Mesenchymal stem cell (in vitro differentiated cells and primary cell): ENCODE data around the gene ERC2.

ENCODE experiments used
- DNase-seq: peaks from one replicate; pipeline ENCODE4 v3.0.0-alpha.2; 2013
- H2AFZ ChIP-seq: one replicate; pipeline ENCODE4 v1.6.1; 2013; ENCODE audit warnings: low read depth, mild to moderate bottlenecking, control low read depth, inconsistent platforms, low read length, moderate library complexity
- H2AK5ac ChIP-seq: 2 replicates; pipeline ENCODE4 v1.6.1; 2013; ENCODE audit warnings: low read length, moderate library complexity, mild to moderate bottlenecking, inconsistent platforms; ENCODE audit not compliant: severe bottlenecking
- H2BK120ac ChIP-seq: one replicate; pipeline ENCODE4 v1.6.1; 2013; ENCODE audit warnings: low read depth, mild to moderate bottlenecking, inconsistent platforms, low read length, moderate library complexity
- H2BK12ac ChIP-seq, 2 experiments: one replicate each; pipeline ENCODE4 v1.6.1; 2013; ENCODE audit warnings: inconsistent platforms in 2 of 2, low read length in 2 of 2, mild to moderate bottlenecking in 2 of 2, moderate library complexity in 2 of 2, control low read depth in 1 of 2
- H2BK15ac ChIP-seq: one replicate; pipeline ENCODE4 v1.6.1; 2013; ENCODE audit warnings: mild to moderate bottlenecking, low read depth, inconsistent platforms; ENCODE audit not compliant: poor library complexity, severe bottlenecking
- H2BK5ac ChIP-seq: 2 replicates; pipeline ENCODE4 v1.6.1; 2013; ENCODE audit warnings: low read depth, mild to moderate bottlenecking, low read length, control low read depth, inconsistent platforms; ENCODE audit not compliant: poor library complexity, severe bottlenecking
- H3K14ac ChIP-seq, 2 experiments: one replicate each; pipeline ENCODE4 v1.6.1; 2013; ENCODE audit warnings: inconsistent platforms in 2 of 2, low read length in 2 of 2, control low read depth in 1 of 2, mild to moderate bottlenecking in 1 of 2, moderate library complexity in 1 of 2
- H3K18ac ChIP-seq, 2 experiments: one replicate each; pipeline ENCODE4 v1.6.1; 2013; ENCODE audit warnings: inconsistent platforms in 2 of 2, low read length in 2 of 2, control low read depth in 1 of 2, low read depth in 1 of 2, mild to moderate bottlenecking in 1 of 2
- H3K23ac ChIP-seq, 2 experiments: one replicate each; pipeline ENCODE4 v1.6.1; 2013; ENCODE audit warnings: inconsistent platforms in 2 of 2, low read length in 2 of 2, mild to moderate bottlenecking in 2 of 2, moderate library complexity in 2 of 2, control low read depth in 1 of 2
- H3K27ac ChIP-seq: 2 replicates; pipeline ENCODE4 v1.5.1; 2013; ENCODE audit warnings: mild to moderate bottlenecking, moderate library complexity, low read length, control low read depth, inconsistent platforms; ENCODE audit not compliant: poor library complexity, severe bottlenecking
- H3K27me3 ChIP-seq, 2 experiments: 2 replicates each; pipeline versions ENCODE4 v1.6.1 to v1.7.0; 2013; ENCODE audit warnings: low read length in 2 of 2, mild to moderate bottlenecking in 2 of 2, moderate library complexity in 2 of 2, control low read depth in 1 of 2, inconsistent platforms in 1 of 2; ENCODE audit not compliant: control insufficient read depth in 1 of 2, insufficient read depth in 1 of 2
- H3K36me3 ChIP-seq, 2 experiments: 2 replicates each; pipeline versions ENCODE4 v1.6.1 to v1.7.0; 2013; ENCODE audit warnings: low read length in 2 of 2, control low read depth in 1 of 2, inconsistent platforms in 1 of 2, low read depth in 1 of 2, mild to moderate bottlenecking in 1 of 2; ENCODE audit not compliant: insufficient read depth in 2 of 2, control insufficient read depth in 1 of 2
- H3K4ac ChIP-seq, 2 experiments: one replicate each; pipeline ENCODE4 v1.6.1; 2013; ENCODE audit warnings: inconsistent platforms in 2 of 2, low read length in 2 of 2, mild to moderate bottlenecking in 2 of 2, moderate library complexity in 2 of 2, control low read depth in 1 of 2, low read depth in 1 of 2
- H3K4me1 ChIP-seq: 2 replicates; pipeline ENCODE4 v1.6.1; 2013; ENCODE audit warnings: low read depth, low read length, control low read depth; ENCODE audit not compliant: control insufficient read depth, insufficient read depth
- H3K4me2 ChIP-seq: 2 replicates; pipeline ENCODE4 v1.6.1; 2013; ENCODE audit warnings: low read length, mild to moderate bottlenecking, inconsistent platforms; ENCODE audit not compliant: poor library complexity, severe bottlenecking
- H3K4me3 ChIP-seq, 2 experiments: 2 replicates each; pipeline versions ENCODE4 v1.5.1 to v1.7.0; 2013; ENCODE audit warnings: low read length in 2 of 2, mild to moderate bottlenecking in 2 of 2, control low read depth in 1 of 2, low read depth in 1 of 2; ENCODE audit not compliant: insufficient read depth in 1 of 2
- H3K79me1 ChIP-seq: replicated peaks from 2 replicates; pipeline ENCODE4 v1.6.1; 2013; ENCODE audit warnings: mild to moderate bottlenecking, control low read depth, low read length, inconsistent platforms; ENCODE audit not compliant: poor library complexity, severe bottlenecking
- H3K9ac ChIP-seq: 2 replicates; pipeline ENCODE4 v1.7.0; 2013; ENCODE audit warnings: mild to moderate bottlenecking, low read length, moderate library complexity
- H3K9me3 ChIP-seq: 2 replicates; pipeline ENCODE4 v1.7.0; 2013; ENCODE audit warnings: mild to moderate bottlenecking, low read length; ENCODE audit not compliant: control insufficient read depth
- H4K8ac ChIP-seq: one replicate; pipeline ENCODE4 v1.6.1; 2013; ENCODE audit warnings: inconsistent platforms, mild to moderate bottlenecking, low read length, moderate library complexity
- H4K91ac ChIP-seq: one replicate; pipeline ENCODE4 v1.6.1; 2013; ENCODE audit warnings: mild to moderate bottlenecking, low read length, inconsistent platforms
- WGBS: methylation state at CpG from one replicate; pipeline ENCODE4 v1.1.7; 2013; ENCODE audit warnings: mixed read lengths; 5-methylcytosine and 5-hydroxymethylcytosine counted together

Gene ERC2

GRCh38 chr3:55860049-55860721 is 608.1 kb downstream of the ERC2 start:
- Histone ChIP-seq H3K4ac (peak overlapping the region in 1 of 2 experiments; percentile 51), H2AFZ (no peak overlapping the region), H3K4me3 (no peak overlapping the region), H3K14ac (no peak overlapping the region), H4K8ac (no peak overlapping the region), H3K79me1 (no peaks in the 10 kb centered on the region), H3K9me3 (no peaks in the 10 kb centered on the region), H4K91ac (no peak overlapping the region), H3K4me1 (no peaks in the 10 kb centered on the region), H2BK12ac (peak overlapping the region in 1 of 2 experiments; percentile 31), H3K27ac (no peak overlapping the region), H2BK15ac (no peak overlapping the region), H3K27me3 (no peaks in the 10 kb centered on the region), H2AK5ac (no peak overlapping the region), H3K18ac (peak overlapping the region in 1 of 2 experiments; percentile 57), H3K4me2 (no peak overlapping the region), H3K9ac (no peak overlapping the region), H3K23ac (no peak overlapping the region), H3K36me3 (no peaks in the 10 kb centered on the region), H2BK120ac (peak overlapping the region; percentile 4), H2BK5ac (no peak overlapping the region)
- DNase-seq = no peak
- 76% methylated on average over 8 of the region's 11 CpGs for WGBS

GRCh38 chr3:55859305-55859704 is 609.0 kb downstream of the ERC2 start:
- H3K14ac ChIP-seq = peak overlapping the region in 1 of 2 experiments; percentile 30
- no peak overlapping the region for H3K27ac ChIP-seq
- no peaks in the 10 kb centered on the region for H3K9me3 ChIP-seq
- no peak overlapping the region for H2BK15ac ChIP-seq
- no peak overlapping the region for H2BK5ac ChIP-seq
- no peak overlapping the region for H3K4me2 ChIP-seq
- peak overlapping the region; percentile 32 to 49 for H2BK12ac ChIP-seq
- H3K4ac ChIP-seq = peak overlapping the region; percentile 83 to 85
- no peak overlapping the region for H3K9ac ChIP-seq
- peak overlapping the region; percentile 91 for H4K8ac ChIP-seq
- H4K91ac ChIP-seq = peak overlapping the region; percentile 89
- no peak for DNase-seq
- H3K79me1 ChIP-seq = no peaks in the 10 kb centered on the region
- H3K18ac ChIP-seq = peak overlapping the region; percentile 75 to 98
- H3K27me3 ChIP-seq = no peaks in the 10 kb centered on the region
- H2AFZ ChIP-seq = no peak overlapping the region
- H2AK5ac ChIP-seq = no peak overlapping the region
- H2BK120ac ChIP-seq = peak overlapping the region; percentile 76
- no peak overlapping the region for H3K4me3 ChIP-seq
- WGBS = 69% methylated on average over 2 of the region's 2 CpGs
- peak overlapping the region in 1 of 2 experiments; percentile 68 for H3K23ac ChIP-seq
- H3K4me1 ChIP-seq = no peaks in the 10 kb centered on the region
- no peaks in the 10 kb centered on the region for H3K36me3 ChIP-seq

GRCh38 chr3:55858727-55859126 is 609.5 kb downstream of the ERC2 start:
- Histone ChIP-seq H3K23ac (no peak overlapping the region), H3K36me3 (no peaks in the 10 kb centered on the region), H2AFZ (no peak overlapping the region), H3K4ac (peak overlapping the region; percentile 16 to 85), H3K18ac (peak overlapping the region; percentile 15 to 98), H3K27ac (no peak overlapping the region), H2BK5ac (no peak overlapping the region), H2BK120ac (peak overlapping the region; percentile 77), H4K8ac (peak overlapping the region; percentile 74), H2BK15ac (peak overlapping the region; percentile 44), H3K14ac (no peak overlapping the region), H3K4me3 (no peak overlapping the region), H2AK5ac (no peak overlapping the region), H3K4me2 (no peak overlapping the region), H3K9me3 (no peaks in the 10 kb centered on the region), H3K27me3 (no peaks in the 10 kb centered on the region), H3K4me1 (no peaks in the 10 kb centered on the region), H3K79me1 (no peaks in the 10 kb centered on the region), H4K91ac (peak overlapping the region; percentile 89), H2BK12ac (peak overlapping the region; percentile 32 to 91), H3K9ac (no peak overlapping the region)
- whole genome bisulfite sequencing = 98% methylated on average over 4 of the region's 4 CpGs
- no peak for DNase-seq

- Histone ChIP-seq H3K36me3 (no peaks in the 10 kb centered on the region), H3K4me3 (no peak overlapping the region), H2BK5ac (no peak overlapping the region), H4K91ac (no peak overlapping the region), H3K9me3 (no peaks in the 10 kb centered on the region), H3K4ac (peak overlapping the region in 1 of 2 experiments; percentile 5), H3K27ac (no peak overlapping the region), H3K4me2 (no peak overlapping the region), H2AFZ (no peak overlapping the region), H2AK5ac (no peak overlapping the region), H2BK120ac (no peak overlapping the region), H3K14ac (no peak overlapping the region), H2BK15ac (no peak overlapping the region), H3K23ac (no peak overlapping the region), H3K4me1 (no peaks in the 10 kb centered on the region), H3K27me3 (no peaks in the 10 kb centered on the region), H2BK12ac (peak overlapping the region; percentile 32 to 91), H4K8ac (peak overlapping the region; percentile 74), H3K79me1 (no peaks in the 10 kb centered on the region), H3K9ac (no peak overlapping the region), H3K18ac (peak overlapping the region in 1 of 2 experiments; percentile 98)
- DNase-seq = no peak
- WGBS = 0% methylated on average over 1 of the region's 1 CpG
Observed at GRCh38 chr3:55858302-55858701, 610.0 kb downstream of the ERC2 start.
